Glomerular visceral epithelial cell (primary cell): ENCODE measurements around the gene TAB3.

Experiments
- DNase-seq: peaks from one replicate; pipeline ENCODE4 v3.0.0-alpha.2; 2016; ENCODE audit errors: extremely low spot score

The TAB3 gene

DNA sequence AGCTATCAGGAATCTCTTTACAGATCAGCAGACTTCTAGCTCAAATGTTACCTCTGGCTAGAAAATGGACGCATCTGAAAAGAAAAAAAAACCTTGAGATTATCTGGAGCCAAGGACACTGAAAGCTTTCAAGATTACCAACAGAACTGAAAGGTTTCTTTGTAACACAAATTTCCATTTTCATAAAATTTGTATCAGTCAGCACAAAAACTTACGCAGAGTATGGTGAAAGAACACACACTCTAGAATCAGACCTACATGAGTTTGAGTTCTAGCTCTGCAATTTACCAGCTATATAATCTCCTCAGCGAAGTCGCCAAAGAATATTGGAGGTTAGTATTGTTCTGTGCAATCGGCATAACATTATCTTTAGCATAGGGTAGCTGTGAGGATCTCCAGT, 1.8 kb downstream of the TAB3 start:
- DNase-seq, result no peak

GRCh38 chrX:30885136-30885535, 3.9 kb downstream of the TAB3 start:
- DNase-seq, result no peak

DNA sequence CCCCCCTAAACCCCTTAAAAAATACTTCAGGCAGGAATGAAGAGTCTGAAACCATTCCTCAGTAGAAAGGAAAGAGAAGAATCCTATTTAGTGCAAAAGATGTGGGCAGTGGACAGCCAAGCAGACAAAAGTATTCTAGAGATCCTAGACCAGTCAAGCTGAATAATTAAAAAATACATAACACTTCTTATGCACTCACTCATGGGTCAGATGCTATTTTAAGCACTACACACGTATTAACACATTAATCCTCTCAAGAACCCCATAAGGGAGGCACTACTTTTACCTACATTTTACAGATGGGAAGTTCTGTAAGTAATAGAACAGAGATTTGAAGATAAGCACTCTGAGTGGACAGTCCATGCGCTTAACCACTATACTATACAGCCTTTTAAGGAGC, 5.9 kb downstream of the TAB3 start:
- no peak for DNase-seq

- no peak for DNase-seq
Measured at GRCh38 chrX:30881797-30882196, 7.3 kb downstream of the TAB3 start.

- DNase-seq, result no peak
Measured at GRCh38 chrX:30881390-30881789, 7.7 kb downstream of the TAB3 start.

DNA sequence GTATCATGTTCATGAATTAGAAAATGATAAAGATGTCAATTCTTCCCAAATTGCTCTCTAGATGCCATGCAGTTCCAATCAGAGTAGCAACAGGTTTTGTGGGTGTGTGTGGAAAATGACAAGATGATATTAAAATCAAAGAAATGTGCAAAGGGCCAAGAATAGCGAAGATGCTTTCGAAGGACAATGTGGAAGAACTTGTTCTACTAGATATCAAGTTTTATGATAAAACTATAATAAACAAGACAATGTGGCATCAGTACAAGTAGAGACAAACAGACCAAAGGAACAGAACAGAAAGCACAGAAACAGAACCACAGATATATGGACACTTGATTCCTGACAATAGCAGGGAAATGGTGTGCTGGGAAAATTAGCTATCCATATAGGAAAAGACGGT, 9.0 kb downstream of the TAB3 start:
- DNase-seq, result no peak

- peak; percentile 8 for DNase-seq
Measured at GRCh38 chrX:30876367-30876766, 12.7 kb downstream of the TAB3 start.

GRCh38 chrX:30875957-30876356, 13.1 kb downstream of the TAB3 start:
- DNase-seq, result peak; percentile 45

DNA sequence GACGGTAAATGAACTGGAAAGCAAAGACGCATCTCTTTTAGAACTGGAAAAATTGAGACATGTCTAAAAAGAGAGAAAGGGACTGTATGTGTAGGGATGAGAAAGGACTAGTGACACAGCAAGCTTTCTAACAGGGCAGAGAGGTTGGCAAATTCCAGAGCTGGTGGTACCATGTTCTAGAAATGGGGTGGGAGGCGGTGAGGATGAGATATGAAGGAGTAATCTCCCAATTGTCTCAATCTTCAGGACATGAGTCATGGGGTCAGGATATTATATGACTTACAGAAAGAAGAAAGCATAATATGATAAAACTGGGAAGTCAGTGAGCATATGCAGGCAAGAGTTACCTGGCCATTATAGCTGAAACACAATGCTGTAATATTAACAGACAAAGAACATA, 14.2 kb downstream of the TAB3 start:
- no peak for DNase-seq

DNA sequence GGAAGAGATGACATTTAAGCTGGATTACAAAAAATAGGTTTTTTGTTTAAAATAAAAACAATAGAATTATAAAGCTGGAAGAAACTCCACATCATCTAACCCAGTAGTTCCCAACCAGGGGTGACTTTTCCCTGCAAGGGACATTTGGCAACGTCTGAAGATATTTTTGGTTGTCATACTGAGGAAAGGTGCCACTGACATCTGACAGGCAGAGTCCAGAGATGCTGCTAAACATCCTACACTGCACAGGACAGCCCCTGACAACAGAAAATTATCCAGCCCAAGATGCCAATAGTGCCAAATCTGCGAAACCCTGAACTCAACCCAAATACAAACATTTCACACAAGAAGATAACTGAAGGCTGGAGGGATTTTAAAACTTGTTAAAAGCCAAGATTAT, 18.5 kb downstream of the TAB3 start:
- no peak for DNase-seq

GRCh38 chrX:30865612-30866011, 23.4 kb downstream of the TAB3 start:
- DNase-seq, result no peak

- no peak for DNase-seq
Measured at GRCh38 chrX:30865015-30865414, 24.0 kb downstream of the TAB3 start.

GRCh38 chrX:30864383-30864785, 24.7 kb downstream of the TAB3 start:
- no peak for DNase-seq

- no peak for DNase-seq
Measured at GRCh38 chrX:30863974-30864373, 25.1 kb downstream of the TAB3 start.

GRCh38 chrX:30858098-30858497, 31.0 kb downstream of the TAB3 start:
- no peak for DNase-seq

GRCh38 chrX:30851449-30851848, 37.6 kb downstream of the TAB3 start:
- DNase-seq, result no peak

GRCh38 chrX:30835373-30835772, 53.7 kb downstream of the TAB3 start:
- no peak for DNase-seq

GRCh38 chrX:30833896-30834295, 55.2 kb downstream of the TAB3 start:
- DNase-seq, result no peak

DNA sequence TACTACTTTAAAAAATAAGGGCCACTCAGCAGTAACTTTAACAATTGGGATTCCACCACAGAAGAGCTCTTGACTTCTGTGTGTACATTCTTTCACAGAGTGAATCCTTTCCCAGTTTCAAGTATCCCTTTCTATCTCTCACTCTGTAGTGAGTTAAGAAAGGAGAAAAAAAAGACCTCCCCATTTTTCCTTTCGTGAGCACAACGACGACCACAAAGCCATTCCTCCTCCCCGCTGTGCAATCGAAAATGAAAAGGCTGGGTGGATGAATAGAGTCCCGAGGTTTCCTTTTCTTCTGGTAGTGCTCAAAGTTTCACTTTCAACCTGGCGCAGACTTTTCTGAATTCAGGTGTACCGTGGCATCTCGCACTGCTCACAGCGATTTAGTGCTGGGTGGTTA, 58.0 kb downstream of the TAB3 start:
- no peak for DNase-seq

DNA sequence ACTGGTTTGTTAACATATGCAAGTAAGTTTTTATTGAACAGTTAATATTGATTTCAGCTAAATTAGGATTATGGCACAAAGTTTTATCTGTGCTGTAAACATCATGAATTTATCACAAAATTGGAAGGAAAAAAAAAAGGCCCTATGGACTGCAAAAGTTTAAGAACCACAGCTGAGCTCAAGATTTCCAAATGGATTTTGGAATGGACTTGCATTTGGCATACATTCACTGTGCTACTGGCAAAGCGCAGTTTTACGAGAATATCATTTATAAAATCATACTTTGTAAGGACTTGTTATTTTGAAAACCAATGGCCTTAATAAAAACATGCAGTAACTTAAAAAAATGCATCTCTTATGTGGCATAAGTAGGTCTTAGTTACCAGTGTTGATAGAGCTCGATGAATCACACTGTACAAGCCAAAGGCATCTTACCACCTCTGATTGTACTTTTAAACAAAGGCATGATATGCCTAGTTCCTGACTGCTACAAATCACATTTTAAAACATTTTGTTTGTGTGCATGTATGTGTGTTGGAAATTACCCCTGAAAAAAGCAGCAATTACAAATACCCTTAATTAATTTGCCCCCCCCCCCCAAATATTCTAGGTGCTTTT, 58.6 kb downstream of the TAB3 start:
- no peak for DNase-seq

- no peak for DNase-seq
Measured at GRCh38 chrX:30824275-30824674, 64.8 kb downstream of the TAB3 start.

DNA sequence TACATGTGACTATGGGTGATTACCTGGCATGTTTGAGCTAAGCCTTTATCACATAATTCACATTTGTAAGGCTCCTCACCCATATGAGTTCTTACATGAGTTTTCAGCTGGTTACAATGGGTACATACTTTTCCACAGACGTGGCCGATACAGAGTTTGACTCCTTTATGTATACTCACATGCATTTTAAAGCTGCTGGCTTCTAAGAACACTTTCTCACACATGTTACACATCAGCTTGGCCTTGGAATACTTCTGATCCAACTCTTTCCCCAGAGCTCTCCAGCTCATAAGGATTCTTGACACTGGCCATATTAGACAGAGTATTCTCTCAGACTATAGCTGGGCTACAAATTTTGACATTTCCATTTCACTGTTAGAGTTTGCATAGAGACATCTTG, 66.3 kb downstream of the TAB3 start:
- no peak for DNase-seq

DNA sequence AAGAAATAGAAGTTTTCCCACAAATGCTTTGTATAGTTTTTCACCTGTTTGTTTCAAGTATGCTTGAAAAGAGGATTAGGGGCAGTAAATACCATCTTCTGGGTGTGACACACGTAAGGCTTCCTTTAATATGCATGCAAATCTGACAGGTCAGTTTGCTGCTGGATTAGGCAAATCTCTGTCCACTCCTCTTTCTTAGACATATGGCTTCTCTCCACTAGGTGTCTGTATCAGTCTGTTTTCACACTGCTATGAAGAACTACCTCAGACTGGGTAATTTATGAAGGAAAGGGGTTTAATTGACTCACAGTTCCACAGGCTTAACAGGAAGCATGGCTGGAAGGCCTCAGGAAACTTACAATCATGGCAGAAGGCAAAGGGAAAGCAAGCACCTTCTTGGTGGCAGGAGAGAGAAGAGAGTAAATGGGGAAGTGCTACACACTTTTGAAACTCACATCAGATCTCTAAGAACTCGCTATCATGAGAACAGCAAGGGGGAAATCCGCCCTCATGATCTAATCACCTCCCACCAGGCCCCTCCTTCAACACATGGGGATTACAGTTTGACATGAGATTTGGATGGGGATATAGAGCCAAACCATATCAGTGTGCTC, 66.9 kb downstream of the TAB3 start:
- no peak for DNase-seq

- DNase-seq, result no peak
Measured at GRCh38 chrX:30821116-30821515, 67.9 kb downstream of the TAB3 start.
